HG03354 (cell line): ENCODE results near the gene YWHAE.
A peak's percentile ranks its signal among the peaks of the same experiment; 100 is the strongest.
"Not testable (repeated sequence)": the region's sequence is repeated elsewhere in the genome, so short reads cannot be mapped to it uniquely, and the experiment has no call there.

Experiments used
- ATAC-seq: cut with Tn5 transposase; IDR thresholded peaks from one replicate; pipeline ENCODE4 v1.9.1; 2021; ENCODE audit warnings: mild to moderate bottlenecking; ENCODE audit not compliant: unreplicated experiment, poor library complexity, severe bottlenecking

The YWHAE gene

DNA sequence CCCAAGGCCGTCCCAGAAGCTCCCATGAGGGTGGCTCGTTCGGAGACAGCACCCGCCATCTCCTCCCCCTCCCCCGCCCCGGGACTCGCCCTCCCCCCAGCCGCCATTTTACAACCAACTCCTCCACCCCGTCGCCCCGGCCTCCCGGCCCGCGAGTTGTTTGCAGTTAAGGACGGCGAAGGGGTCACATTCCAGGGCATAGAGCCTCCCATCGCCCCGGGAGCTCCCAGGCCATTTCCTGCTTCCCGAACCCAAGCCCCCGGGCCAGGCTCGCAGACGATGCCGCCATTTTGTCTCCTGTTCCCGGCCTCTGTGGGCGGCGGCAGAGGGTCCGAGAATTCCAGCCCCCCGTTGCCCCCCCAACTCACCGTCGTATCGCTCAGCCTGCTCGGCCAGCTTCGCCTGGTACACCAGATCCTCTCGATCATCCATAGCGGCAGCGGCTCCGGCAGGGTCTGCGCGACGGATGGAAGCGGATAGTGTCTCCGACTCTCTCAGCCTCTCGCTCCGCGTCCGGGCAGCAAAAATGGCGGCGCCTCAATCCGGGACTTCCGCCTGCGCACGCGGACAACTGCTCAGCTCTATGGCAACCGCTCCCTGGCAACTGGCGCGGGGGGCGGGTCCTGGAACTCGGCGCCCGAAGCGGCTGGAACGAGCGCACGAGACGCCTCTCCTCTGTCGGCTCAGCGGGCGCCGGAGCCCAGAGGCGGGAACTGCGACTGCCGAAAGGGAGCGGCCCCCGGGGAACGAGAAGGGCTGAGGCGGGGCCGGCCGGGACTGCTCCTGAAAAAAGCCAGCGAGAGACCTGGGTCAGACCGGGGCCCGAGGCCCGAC lies at the start of gene YWHAE:
TSS of gene YWHAE (minus strand) at position 544 of the 834 bp plus-strand sequence. CDS start at position 432, 112 bp downstream.
- ATAC-seq = peak; percentile 91

- no peak for ATAC-seq
These were observed 49.5 kb upstream of the YWHAE start for GRCh38 chr17:1449412-1449967.

GRCh38 chr17:1447052-1447451 lies 47.0 kb upstream of the YWHAE start:
- ATAC-seq = no peak

DNA sequence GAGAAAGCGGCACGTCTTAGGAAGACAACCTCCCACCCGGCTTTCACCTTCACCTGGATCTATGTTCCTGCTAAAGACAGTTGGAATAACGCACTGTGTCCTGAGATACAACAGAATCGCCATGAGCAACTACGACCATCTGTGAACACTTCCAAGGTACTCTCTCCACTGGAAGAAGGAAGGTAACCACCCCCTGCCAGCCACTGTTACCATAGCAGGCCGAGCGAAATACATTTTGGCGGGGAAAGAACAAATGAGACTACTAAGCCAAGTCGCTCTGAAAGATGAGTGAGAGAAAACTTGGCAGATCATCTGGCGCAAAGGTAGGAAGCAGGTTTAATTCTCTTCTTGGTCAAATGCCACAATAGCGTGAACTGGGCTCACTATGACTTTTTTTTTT lies 46.2 kb upstream of the YWHAE start:
- ATAC-seq = no peak

DNA sequence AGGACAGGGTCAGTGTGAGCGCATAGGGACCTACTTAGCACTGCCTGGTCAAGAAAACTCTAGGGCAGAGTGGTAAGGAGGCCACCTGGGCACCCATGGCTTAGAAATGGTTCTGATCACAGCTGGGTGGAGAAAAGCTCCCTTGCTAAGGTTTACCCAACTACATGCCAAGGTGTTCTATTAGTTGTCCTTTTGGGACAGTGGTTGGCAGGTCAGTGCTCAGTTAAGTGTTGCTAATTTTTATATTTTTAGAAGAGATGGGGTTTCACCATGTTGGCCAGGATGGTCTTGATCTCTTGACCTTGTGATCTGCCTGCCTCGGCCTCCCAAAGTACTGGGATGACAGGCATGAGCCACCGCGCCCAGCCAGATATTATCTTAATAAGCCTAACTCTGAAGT lies 45.7 kb upstream of the YWHAE start:
- ATAC-seq = not testable (repeated sequence)

GRCh38 chr17:1442721-1443120 lies 42.7 kb upstream of the YWHAE start:
- not testable (repeated sequence) for ATAC-seq

DNA sequence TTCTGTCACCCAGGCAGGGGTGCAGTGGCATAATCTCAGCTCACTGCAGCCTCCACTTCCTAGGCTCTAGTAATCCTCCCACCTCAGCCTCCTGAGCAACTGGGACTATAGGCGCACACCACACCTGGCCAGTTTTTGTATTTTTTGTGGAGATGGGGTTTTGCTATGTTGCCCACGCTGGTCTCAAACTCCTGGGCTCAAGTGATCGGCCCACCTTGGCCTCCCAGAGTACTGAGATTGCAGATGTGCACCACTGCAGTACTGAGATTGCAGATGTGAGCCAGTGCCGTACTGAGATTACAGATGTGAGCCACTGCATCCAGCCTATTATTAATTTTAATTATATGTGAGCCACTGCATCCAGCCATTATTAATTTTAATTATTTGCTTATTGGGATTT lies 42.2 kb upstream of the YWHAE start:
- no peak for ATAC-seq

DNA sequence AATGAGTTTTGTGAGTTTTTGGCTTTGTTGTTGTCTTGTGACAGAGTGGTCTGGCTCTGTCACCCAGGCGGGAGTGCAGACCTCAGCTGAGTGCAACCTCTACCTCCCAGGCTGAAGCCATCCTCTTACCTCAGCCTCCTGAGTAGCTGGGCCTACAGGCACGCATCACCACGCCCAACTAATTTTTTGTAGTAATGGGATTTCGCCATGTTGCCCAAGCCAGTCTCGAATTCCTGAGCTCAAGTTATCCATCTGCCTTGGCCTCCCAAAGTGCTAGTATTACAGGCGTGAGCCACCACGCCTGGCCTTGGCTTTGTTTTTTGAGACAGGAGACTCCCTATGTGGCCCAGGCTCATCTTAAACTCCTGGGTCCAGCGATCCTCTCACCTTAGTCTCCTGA lies 40.9 kb upstream of the YWHAE start:
- no peak for ATAC-seq

GRCh38 chr17:1438593-1439083 lies 38.6 kb upstream of the YWHAE start:
- no peak for ATAC-seq

- ATAC-seq = no peak
These were observed 35.3 kb upstream of the YWHAE start for GRCh38 chr17:1435326-1435725.

- no peak for ATAC-seq
These were observed 34.1 kb upstream of the YWHAE start for GRCh38 chr17:1434150-1434549.

GRCh38 chr17:1431631-1432104 lies 31.6 kb upstream of the YWHAE start:
- no peak for ATAC-seq

- ATAC-seq = no peak
These were observed 23.6 kb upstream of the YWHAE start for GRCh38 chr17:1423456-1424135.

GRCh38 chr17:1422885-1423284 lies 22.9 kb upstream of the YWHAE start:
- no peak for ATAC-seq

GRCh38 chr17:1421470-1421869 lies 21.4 kb upstream of the YWHAE start:
- no peak for ATAC-seq

GRCh38 chr17:1420981-1421380 lies 21.0 kb upstream of the YWHAE start:
- ATAC-seq = no peak

DNA sequence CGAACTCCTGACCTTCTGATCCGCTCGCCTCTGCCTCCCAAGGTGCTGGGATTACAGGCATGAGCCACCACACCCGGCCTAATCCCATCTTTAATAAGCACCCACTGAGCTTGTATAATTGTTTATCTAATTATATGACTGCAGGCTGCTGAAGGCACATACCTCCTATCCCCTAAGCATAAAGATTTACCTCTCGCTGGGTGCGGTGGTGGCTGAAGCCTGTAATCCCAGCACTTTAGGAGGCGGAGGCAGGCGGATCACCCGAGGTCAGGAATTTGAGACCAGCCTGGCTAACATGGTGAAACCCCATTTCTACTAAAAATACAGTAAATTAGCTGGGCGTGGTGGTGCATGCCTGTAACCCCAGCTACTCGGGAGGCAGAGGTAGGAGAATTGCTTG lies 20.1 kb upstream of the YWHAE start:
- ATAC-seq = no peak

- not testable (repeated sequence) for ATAC-seq
These were observed 18.5 kb upstream of the YWHAE start for GRCh38 chr17:1418476-1418875.

DNA sequence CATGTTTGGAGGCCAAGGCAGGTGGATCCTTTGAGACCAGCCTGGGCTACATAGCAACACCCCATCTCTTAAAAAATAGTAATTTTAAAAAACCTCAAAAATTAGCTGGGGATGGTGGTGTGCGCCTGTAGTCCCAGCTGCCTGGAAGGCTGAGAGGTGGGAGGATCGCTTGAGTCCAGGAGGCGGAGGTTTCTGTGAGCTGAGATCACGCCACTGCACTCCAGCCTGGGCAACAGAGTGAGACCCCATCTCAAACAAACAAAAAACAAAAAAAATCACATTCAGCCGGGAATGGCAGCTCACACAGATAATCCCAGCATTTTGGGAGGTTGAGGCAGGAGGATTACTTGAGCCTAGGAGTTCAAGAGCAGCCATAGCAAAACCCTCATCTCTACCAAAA lies 16.4 kb upstream of the YWHAE start:
- ATAC-seq = no peak

DNA sequence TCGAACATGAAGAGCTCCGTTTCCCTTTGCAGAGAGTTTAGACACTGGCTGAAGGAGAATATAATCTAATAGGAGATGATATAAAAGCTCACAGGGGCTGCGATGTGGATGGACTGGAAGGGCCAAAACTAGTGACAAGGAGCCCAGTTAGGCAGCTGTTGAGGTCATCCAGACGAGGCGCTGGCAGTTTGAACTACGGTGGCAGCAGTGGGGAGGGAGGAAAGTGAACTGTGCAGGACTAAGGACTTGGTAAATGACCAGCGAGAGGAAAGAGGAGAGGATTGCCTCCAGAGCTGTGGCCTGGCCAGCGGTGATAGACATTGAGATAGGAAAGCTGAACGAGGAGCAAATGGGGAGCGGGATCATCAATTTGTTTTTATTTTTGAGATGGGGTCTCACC lies 14.6 kb upstream of the YWHAE start:
- no peak for ATAC-seq
